ENCODE measurements around the gene PROSER3. TPM values are rescaled to one million over a fixed set of nuclear protein-coding genes. Genes with fewer than 3 reads are reported as not detected.

The PROSER3 gene
- total and polyA plus RNA-seq, 2 of the 13 experiments (the other 11 are each of a cell fraction or from before 2014, with no cell fraction given), result 5.1 to 5.7 TPM

GRCh38 chr19:35715981-35716800, 41.8 kb upstream of the PROSER3 start (continued):
- TF ChIP-seq SIN3A (IDR thresholded peaks at IDR 0.05; ENCODE audit: borderline replicate concordance, low read depth, low read length) (no peak), ZBTB20 (CRISPR knock-in tag; IDR thresholded peaks at IDR 0.05; ENCODE audit: borderline replicate concordance, low read depth) (peak; percentile 67; the same call in 1 of the 2 replicates), ZNF589 (CRISPR knock-in tag; conservative IDR thresholded peaks at IDR 0.05) (peak; percentile 76; the same call in 1 of the 2 replicates), HNF1B (CRISPR knock-in tag; IDR thresholded peaks at IDR 0.05) (0 out of 2 replicates have a peak, but pooled peaks have one; percentile 12), KLF16 (CRISPR knock-in tag; IDR thresholded peaks at IDR 0.05) (peak in 1 of 2 experiments; percentile 52; a peak in 1 of 4 replicates), NONO (IDR thresholded peaks at IDR 0.05) (no peak), NONO (CRISPR knock-in tag; conservative IDR thresholded peaks at IDR 0.05) (peak; percentile 80), UBTF (CRISPR knock-in tag; IDR thresholded peaks at IDR 0.05) (peak; percentile 88), ZNF780A (CRISPR knock-in tag; IDR thresholded peaks at IDR 0.05) (0 out of 2 replicates have a peak, but pooled peaks have one; percentile 83), DPF2 (CRISPR knock-in tag; IDR thresholded peaks at IDR 0.05; ENCODE audit: borderline replicate concordance, low read depth) (no peak), RFX1 (IDR thresholded peaks at IDR 0.05) (no peak), ZNF30 (CRISPR knock-in tag; IDR thresholded peaks at IDR 0.05) (no peak), TCF7 (IDR thresholded peaks at IDR 0.05; ENCODE audit: low read depth) (no peak), NCOR1 (IDR thresholded peaks at IDR 0.05; ENCODE audit: borderline replicate concordance, low read length) (no peak)
- TF ChIP-seq, protein P1, sequence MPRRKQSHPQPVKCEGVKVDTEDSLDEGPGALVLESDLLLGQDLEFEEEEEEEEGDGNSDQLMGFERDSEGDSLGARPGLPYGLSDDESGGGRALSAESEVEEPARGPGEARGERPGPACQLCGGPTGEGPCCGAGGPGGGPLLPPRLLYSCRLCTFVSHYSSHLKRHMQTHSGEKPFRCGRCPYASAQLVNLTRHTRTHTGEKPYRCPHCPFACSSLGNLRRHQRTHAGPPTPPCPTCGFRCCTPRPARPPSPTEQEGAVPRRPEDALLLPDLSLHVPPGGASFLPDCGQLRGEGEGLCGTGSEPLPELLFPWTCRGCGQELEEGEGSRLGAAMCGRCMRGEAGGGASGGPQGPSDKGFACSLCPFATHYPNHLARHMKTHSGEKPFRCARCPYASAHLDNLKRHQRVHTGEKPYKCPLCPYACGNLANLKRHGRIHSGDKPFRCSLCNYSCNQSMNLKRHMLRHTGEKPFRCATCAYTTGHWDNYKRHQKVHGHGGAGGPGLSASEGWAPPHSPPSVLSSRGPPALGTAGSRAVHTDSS (CRISPR knock-in tag; conservative IDR thresholded peaks at IDR 0.05), result no peak
- TF ChIP-seq, protein P2, sequence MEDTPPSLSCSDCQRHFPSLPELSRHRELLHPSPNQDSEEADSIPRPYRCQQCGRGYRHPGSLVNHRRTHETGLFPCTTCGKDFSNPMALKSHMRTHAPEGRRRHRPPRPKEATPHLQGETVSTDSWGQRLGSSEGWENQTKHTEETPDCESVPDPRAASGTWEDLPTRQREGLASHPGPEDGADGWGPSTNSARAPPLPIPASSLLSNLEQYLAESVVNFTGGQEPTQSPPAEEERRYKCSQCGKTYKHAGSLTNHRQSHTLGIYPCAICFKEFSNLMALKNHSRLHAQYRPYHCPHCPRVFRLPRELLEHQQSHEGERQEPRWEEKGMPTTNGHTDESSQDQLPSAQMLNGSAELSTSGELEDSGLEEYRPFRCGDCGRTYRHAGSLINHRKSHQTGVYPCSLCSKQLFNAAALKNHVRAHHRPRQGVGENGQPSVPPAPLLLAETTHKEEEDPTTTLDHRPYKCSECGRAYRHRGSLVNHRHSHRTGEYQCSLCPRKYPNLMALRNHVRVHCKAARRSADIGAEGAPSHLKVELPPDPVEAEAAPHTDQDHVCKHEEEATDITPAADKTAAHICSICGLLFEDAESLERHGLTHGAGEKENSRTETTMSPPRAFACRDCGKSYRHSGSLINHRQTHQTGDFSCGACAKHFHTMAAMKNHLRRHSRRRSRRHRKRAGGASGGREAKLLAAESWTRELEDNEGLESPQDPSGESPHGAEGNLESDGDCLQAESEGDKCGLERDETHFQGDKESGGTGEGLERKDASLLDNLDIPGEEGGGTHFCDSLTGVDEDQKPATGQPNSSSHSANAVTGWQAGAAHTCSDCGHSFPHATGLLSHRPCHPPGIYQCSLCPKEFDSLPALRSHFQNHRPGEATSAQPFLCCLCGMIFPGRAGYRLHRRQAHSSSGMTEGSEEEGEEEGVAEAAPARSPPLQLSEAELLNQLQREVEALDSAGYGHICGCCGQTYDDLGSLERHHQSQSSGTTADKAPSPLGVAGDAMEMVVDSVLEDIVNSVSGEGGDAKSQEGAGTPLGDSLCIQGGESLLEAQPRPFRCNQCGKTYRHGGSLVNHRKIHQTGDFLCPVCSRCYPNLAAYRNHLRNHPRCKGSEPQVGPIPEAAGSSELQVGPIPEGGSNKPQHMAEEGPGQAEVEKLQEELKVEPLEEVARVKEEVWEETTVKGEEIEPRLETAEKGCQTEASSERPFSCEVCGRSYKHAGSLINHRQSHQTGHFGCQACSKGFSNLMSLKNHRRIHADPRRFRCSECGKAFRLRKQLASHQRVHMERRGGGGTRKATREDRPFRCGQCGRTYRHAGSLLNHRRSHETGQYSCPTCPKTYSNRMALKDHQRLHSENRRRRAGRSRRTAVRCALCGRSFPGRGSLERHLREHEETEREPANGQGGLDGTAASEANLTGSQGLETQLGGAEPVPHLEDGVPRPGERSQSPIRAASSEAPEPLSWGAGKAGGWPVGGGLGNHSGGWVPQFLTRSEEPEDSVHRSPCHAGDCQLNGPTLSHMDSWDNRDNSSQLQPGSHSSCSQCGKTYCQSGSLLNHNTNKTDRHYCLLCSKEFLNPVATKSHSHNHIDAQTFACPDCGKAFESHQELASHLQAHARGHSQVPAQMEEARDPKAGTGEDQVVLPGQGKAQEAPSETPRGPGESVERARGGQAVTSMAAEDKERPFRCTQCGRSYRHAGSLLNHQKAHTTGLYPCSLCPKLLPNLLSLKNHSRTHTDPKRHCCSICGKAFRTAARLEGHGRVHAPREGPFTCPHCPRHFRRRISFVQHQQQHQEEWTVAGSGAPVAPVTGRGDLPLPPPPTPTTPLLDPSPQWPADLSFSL (CRISPR knock-in tag; IDR thresholded peaks at IDR 0.05), result 0 out of 2 replicates have a peak, but pooled peaks have one; percentile 9

Data from HepG2 (cell line).